Activated CD8-positive, alpha-beta T cell treated with anti-CD3 and anti-CD28 coated beads, Interleukin-2, amount 10 ng/mL, durations not matched to agents 7 days and 5 days (primary cell): ENCODE results near the gene EPB41L2. TPM values are rescaled to one million over a fixed set of nuclear protein-coding genes. Genes with fewer than 3 reads are reported as not detected.

ENCODE experiments used
- ATAC-seq: fragments of 150-1000 bp; cut with Tn5 transposase; one replicate; pipeline ENCODE4 v1.10.0; 2021; ENCODE audit warnings: moderate library complexity
- CTCF ChIA-PET: fragments of 350-600 bp; sonication (Branson Sonifier 250); formaldehyde crosslinking; loops from one replicate; lab custom pipeline; 2021; ENCODE audit warnings: antibody characterized with exemption; lab: Charles Lee
- POLR2A ChIA-PET: fragments of 350-600 bp; sonication (Branson Sonifier 250); formaldehyde crosslinking; loops from one replicate; lab custom pipeline; 2021; ENCODE audit warnings: antibody characterized with exemption; lab: Charles Lee
- DNase-seq: peaks from one replicate; pipeline ENCODE4 v3.0.0-alpha.2; 2020
- H3K27ac Mint-ChIP-seq: one replicate; pipeline ENCODE4 v1.8.0; 2021; ENCODE audit warnings: mild to moderate bottlenecking, mixed read lengths
- H3K27me3 Mint-ChIP-seq: one replicate; pipeline ENCODE4 v1.8.0; 2021; ENCODE audit warnings: low read depth, mixed read lengths
- H3K36me3 Mint-ChIP-seq: one replicate; pipeline ENCODE4 v1.8.0; 2021; ENCODE audit warnings: low read depth, mixed read lengths
- H3K4me1 Mint-ChIP-seq: one replicate; pipeline ENCODE4 v1.8.0; 2021; ENCODE audit warnings: low read depth, mixed read lengths
- H3K4me3 Mint-ChIP-seq: one replicate; pipeline ENCODE4 v1.8.0; 2021; ENCODE audit warnings: mild to moderate bottlenecking, mixed read lengths
- H3K9me3 Mint-ChIP-seq: one replicate; pipeline ENCODE4 v1.8.0; 2022; ENCODE audit warnings: mixed read lengths; ENCODE audit not compliant: insufficient read depth
- total RNA-seq, 2 experiments: library from RNA; stranded (reverse); gene quantifications; one replicate each; pipeline ENCODE4 v1.2.3, GENCODE V29; 2021

EPB41L2 gene
- total RNA-seq, 2 experiments from 2014 or later: 18.0 to 23.6 TPM

GRCh38 chr6:130834482-130835251 lies 228.4 kb downstream of the EPB41L2 start:
- Mint-ChIP-seq H3K27me3 (no peaks in the 10 kb centered on the region), H3K36me3 (no peaks in the 10 kb centered on the region), H3K4me1 (no peaks in the 10 kb centered on the region), H3K9me3 (no peaks in the 10 kb centered on the region), H3K4me3 (no peak overlapping the region), H3K27ac (no peak overlapping the region)
- ChIA-PET CTCF (interaction anchor here (0.7 to 2.6 kb wide), 4 partner anchors 8 to 176 kb away, joined by 3 to 10 read pairs (median 4); no protein-coding TSS in a partner anchor), POLR2A (no interaction called here)
- DNase-seq: no peak
- ATAC-seq: no peak

- Mint-ChIP-seq H3K27ac (no peak overlapping the region), H3K36me3 (no peaks in the 10 kb centered on the region), H3K27me3 (no peaks in the 10 kb centered on the region), H3K4me1 (no peaks in the 10 kb centered on the region), H3K9me3 (no peaks in the 10 kb centered on the region), H3K4me3 (no peak overlapping the region)
- DNase-seq (no peak), ATAC-seq (no peak)
- ChIA-PET CTCF (interaction anchor here (2.6 kb wide), 1 partner anchor 10 kb away, joined by 10 read pairs; no protein-coding TSS in a partner anchor), POLR2A (no interaction called here)
These were observed 229.5 kb downstream of the EPB41L2 start for GRCh38 chr6:130833569-130833968.

- CTCF ChIA-PET: interaction anchor here (1.6 kb wide), 1 partner anchor 40 kb away, joined by 6 read pairs; no protein-coding TSS in a partner anchor
- no peak overlapping the region for H3K27ac Mint-ChIP-seq
- H3K27me3 Mint-ChIP-seq: no peaks in the 10 kb centered on the region
- no peaks in the 10 kb centered on the region for H3K4me1 Mint-ChIP-seq
- POLR2A ChIA-PET: no interaction called here
- ATAC-seq (no peak), DNase-seq (no peak)
- no peaks in the 10 kb centered on the region for H3K9me3 Mint-ChIP-seq
- no peak overlapping the region for H3K4me3 Mint-ChIP-seq
- H3K36me3 Mint-ChIP-seq: no peaks in the 10 kb centered on the region
These were observed 231.4 kb downstream of the EPB41L2 start for GRCh38 chr6:130831607-130832006.

- H3K4me1 Mint-ChIP-seq: peaks cover 9% of the 10 kb centered on the region
- H3K27me3 Mint-ChIP-seq: no peaks in the 10 kb centered on the region
- no peak overlapping the region for H3K4me3 Mint-ChIP-seq
- H3K9me3 Mint-ChIP-seq: no peaks in the 10 kb centered on the region
- POLR2A ChIA-PET: no interaction called here
- H3K36me3 Mint-ChIP-seq: no peaks in the 10 kb centered on the region
- ATAC-seq (no peak), DNase-seq (no peak)
- no peak overlapping the region for H3K27ac Mint-ChIP-seq
- CTCF ChIA-PET: no interaction called here
These were observed 233.6 kb downstream of the EPB41L2 start for GRCh38 chr6:130829333-130829910.

GRCh38 chr6:130827247-130828149 lies 235.5 kb downstream of the EPB41L2 start, which contains the start of gene SMLR1:
TSS of gene SMLR1 (plus strand) at chr6:130827406. CDS start at chr6:130827414, 8 bp downstream.
- no peaks in the 10 kb centered on the region for H3K36me3 Mint-ChIP-seq
- no peak for ATAC-seq
- POLR2A ChIA-PET: no interaction called here
- H3K4me1 Mint-ChIP-seq: peaks cover 9% of the 10 kb centered on the region
- no peak within 1 kb of the TSS for H3K4me3 Mint-ChIP-seq
- peaks cover under 1% of the 10 kb centered on the region for H3K27me3 Mint-ChIP-seq
- no peak for DNase-seq
- CTCF ChIA-PET: no interaction called here
- no peak within 1 kb of the TSS for H3K27ac Mint-ChIP-seq
- no peaks in the 10 kb centered on the region for H3K9me3 Mint-ChIP-seq

DNA sequence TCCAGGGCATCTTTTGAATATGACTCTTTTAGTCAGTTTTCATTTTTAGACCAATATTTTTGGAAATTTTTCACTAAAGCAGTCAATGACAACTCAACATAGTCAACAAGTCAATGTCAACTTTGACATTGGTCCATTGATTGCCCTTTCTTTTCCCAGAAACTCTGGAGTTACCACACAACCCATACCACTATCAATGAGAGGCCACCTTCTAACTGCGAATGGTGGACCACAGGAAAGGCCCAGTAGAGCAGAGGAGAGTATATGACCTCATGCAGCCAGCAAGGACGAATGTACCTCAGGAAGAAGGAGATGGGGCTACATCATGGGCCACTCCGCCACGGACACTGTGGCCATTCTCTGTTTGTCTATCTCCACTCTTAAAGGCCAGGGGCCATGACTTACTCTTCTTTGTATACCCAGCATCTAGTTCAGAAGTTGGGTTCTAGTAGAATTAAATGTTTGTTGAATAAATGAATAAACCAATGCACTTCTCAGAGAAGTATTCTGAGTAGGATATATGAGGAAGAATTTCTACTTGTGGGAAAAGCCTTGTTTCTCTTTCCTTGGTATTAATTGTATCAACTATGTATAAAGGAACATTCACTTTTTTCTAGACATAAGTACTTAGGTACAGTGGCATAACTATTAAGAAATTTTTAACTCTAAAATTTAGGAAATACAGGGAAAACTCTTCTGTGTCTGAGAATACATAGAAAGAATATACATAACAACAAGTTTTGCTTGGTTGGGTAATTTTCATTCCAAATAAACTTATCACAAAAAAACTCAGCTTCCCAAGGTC lies 236.4 kb downstream of the EPB41L2 start:
- Mint-ChIP-seq H3K27ac (no peak overlapping the region), H3K4me1 (peaks cover 9% of the 10 kb centered on the region), H3K4me3 (no peak overlapping the region), H3K27me3 (peaks cover 4% of the 10 kb centered on the region), H3K9me3 (no peaks in the 10 kb centered on the region), H3K36me3 (no peaks in the 10 kb centered on the region)
- ChIA-PET POLR2A (no interaction called here), CTCF (no interaction called here)
- ATAC-seq: no peak
- no peak for DNase-seq

- POLR2A ChIA-PET: no interaction called here
- H3K27ac Mint-ChIP-seq: no peak overlapping the region
- CTCF ChIA-PET: interaction anchor here (1.1 to 1.2 kb wide), 3 partner anchors 9 to 20 kb away, joined by 3 to 4 read pairs (median 3); no protein-coding TSS in a partner anchor
- DNase-seq (no peak), ATAC-seq (no peak)
- H3K27me3 Mint-ChIP-seq: peaks cover 6% of the 10 kb centered on the region
- no peak overlapping the region for H3K4me3 Mint-ChIP-seq
- no peaks in the 10 kb centered on the region for H3K9me3 Mint-ChIP-seq
- peaks cover 9% of the 10 kb centered on the region for H3K4me1 Mint-ChIP-seq
- H3K36me3 Mint-ChIP-seq: no peaks in the 10 kb centered on the region
These were observed 237.1 kb downstream of the EPB41L2 start for GRCh38 chr6:130825772-130826441.

GRCh38 chr6:130824978-130825694 lies 237.9 kb downstream of the EPB41L2 start:
- H3K4me3 Mint-ChIP-seq: no peak overlapping the region
- ChIA-PET CTCF (interaction anchor here (1.1 to 1.2 kb wide), 3 partner anchors 10 to 21 kb away, joined by 3 to 4 read pairs (median 3); no protein-coding TSS in a partner anchor), POLR2A (no interaction called here)
- DNase-seq (no peak), ATAC-seq (no peak)
- H3K27ac Mint-ChIP-seq: no peak overlapping the region
- H3K36me3 Mint-ChIP-seq: no peaks in the 10 kb centered on the region
- peaks cover 9% of the 10 kb centered on the region for H3K4me1 Mint-ChIP-seq
- H3K27me3 Mint-ChIP-seq: peaks cover 6% of the 10 kb centered on the region
- no peaks in the 10 kb centered on the region for H3K9me3 Mint-ChIP-seq

- no peak for ATAC-seq
- no peak for DNase-seq
- H3K4me1 Mint-ChIP-seq: peaks cover 13% of the 10 kb centered on the region
- no peak overlapping the region for H3K4me3 Mint-ChIP-seq
- ChIA-PET POLR2A (no interaction called here), CTCF (no interaction called here)
- peaks cover 8% of the 10 kb centered on the region for H3K27me3 Mint-ChIP-seq
- no peaks in the 10 kb centered on the region for H3K36me3 Mint-ChIP-seq
- peaks cover 6% of the 10 kb centered on the region for H3K9me3 Mint-ChIP-seq
- H3K27ac Mint-ChIP-seq: no peak overlapping the region
These were observed 240.3 kb downstream of the EPB41L2 start for GRCh38 chr6:130822736-130823135.
